ENCODE results near the gene CACNG3.

- peak in 4 of 7 experiments; percentile 22 to 48 (median 46) for TF ChIP-seq CTCF (IDR thresholded peaks at IDR 0.05)
- TF ChIP-seq POLR2AphosphoS5 (IDR thresholded peaks at IDR 0.05): no peak
These were observed 2.9 kb upstream of the CACNG3 start for GRCh38 chr16:24253192-24253591.
